ENCODE data around the gene AKR1C8.

The AKR1C8 gene

DNA sequence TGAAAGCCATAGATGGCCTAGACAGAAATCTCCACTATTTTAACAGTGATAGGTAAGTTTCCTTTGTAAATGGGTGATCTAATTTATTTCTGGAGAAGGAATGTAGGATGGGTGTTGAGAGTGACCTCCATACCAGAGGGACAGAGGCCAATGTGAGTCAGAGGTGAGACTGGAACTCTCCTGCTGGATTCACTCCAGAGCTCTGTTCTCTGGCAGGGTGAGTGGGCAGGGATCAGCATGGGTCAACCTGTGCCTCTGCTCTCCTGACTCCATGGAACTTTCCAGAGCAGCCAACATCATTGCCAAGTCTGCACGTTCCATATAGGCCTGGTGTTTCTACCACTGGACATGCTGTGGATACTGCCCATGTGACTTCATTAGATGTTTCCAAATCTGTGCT is 79.3 kb downstream of the AKR1C8 start:
- CTCF ChIA-PET: no interaction called here
- DNase-seq (ENCODE audit: low read depth, low spot score): no peak
- H3K4me3 ChIP-seq (ENCODE audit: low read depth, low read length): no peak overlapping the region
- POLR2A ChIA-PET: no interaction called here
- TF ChIP-seq, protein P1, sequence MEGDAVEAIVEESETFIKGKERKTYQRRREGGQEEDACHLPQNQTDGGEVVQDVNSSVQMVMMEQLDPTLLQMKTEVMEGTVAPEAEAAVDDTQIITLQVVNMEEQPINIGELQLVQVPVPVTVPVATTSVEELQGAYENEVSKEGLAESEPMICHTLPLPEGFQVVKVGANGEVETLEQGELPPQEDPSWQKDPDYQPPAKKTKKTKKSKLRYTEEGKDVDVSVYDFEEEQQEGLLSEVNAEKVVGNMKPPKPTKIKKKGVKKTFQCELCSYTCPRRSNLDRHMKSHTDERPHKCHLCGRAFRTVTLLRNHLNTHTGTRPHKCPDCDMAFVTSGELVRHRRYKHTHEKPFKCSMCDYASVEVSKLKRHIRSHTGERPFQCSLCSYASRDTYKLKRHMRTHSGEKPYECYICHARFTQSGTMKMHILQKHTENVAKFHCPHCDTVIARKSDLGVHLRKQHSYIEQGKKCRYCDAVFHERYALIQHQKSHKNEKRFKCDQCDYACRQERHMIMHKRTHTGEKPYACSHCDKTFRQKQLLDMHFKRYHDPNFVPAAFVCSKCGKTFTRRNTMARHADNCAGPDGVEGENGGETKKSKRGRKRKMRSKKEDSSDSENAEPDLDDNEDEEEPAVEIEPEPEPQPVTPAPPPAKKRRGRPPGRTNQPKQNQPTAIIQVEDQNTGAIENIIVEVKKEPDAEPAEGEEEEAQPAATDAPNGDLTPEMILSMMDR (IDR thresholded peaks at IDR 0.05; ENCODE audit: insufficient read depth, low read length, missing control alignments): no peak

Data from AG04449 (cell line).